Panc1 (cell line): ENCODE results near the gene RNF11. TPM values are rescaled to one million over a fixed set of nuclear protein-coding genes. Genes with fewer than 3 reads are reported as not detected.

Source experiments
- ATAC-seq: fragments of 200-7000 bp; cut with Tn5 transposase; 2 replicates; pipeline ENCODE4 v1.9.1; 2020; ENCODE audit warnings: mild to moderate bottlenecking, moderate library complexity
- BruUV-seq: library from RNA; stranded (reverse); fragments of 400-500 nt; replicated peaks from 2 replicates; lab custom pipeline; 2021; lab: Mats Ljungman, UMichigan
- CTCF ChIA-PET: fragments of 300-600 bp; sonication (Branson Sonifier 250); formaldehyde crosslinking; loops from one replicate; lab custom pipeline; 2022; ENCODE audit warnings: antibody characterized with exemption; lab: Charles Lee
- POLR2A ChIA-PET: fragments of 300-600 bp; sonication (Branson Sonifier 250); formaldehyde crosslinking; loops from one replicate; lab custom pipeline; 2022; ENCODE audit warnings: antibody characterized with exemption; lab: Charles Lee
- DNase-seq: peaks from one replicate; pipeline ENCODE4 v3.0.0-alpha.2; 2010; ENCODE audit warnings: low read depth, low spot score
- H3K27ac ChIP-seq: 2 replicates; pipeline ENCODE4 v1.5.1; 2011; ENCODE audit warnings: mild to moderate bottlenecking, low read length, inconsistent platforms
- H3K27me3 ChIP-seq: fragments of 200-500 bp; sonication (Bioruptor generic); 2 replicates; pipeline ENCODE4 v1.6.0; 2014; ENCODE audit warnings: low read length, inconsistent platforms; ENCODE audit not compliant: control insufficient read depth, insufficient read depth
- H3K36me3 ChIP-seq: fragments of 200-500 bp; sonication (Bioruptor generic); 2 replicates; pipeline ENCODE4 v1.5.1; 2014; ENCODE audit warnings: inconsistent platforms, mild to moderate bottlenecking, low read length, moderate library complexity; ENCODE audit not compliant: control insufficient read depth, insufficient read depth
- H3K4me1 ChIP-seq: 2 replicates; pipeline ENCODE4 v1.5.1; 2011; ENCODE audit warnings: inconsistent platforms, mild to moderate bottlenecking, low read length, moderate library complexity; ENCODE audit not compliant: control insufficient read depth, insufficient read depth
- H3K4me3 ChIP-seq, 2 experiments: 2 replicates each; pipeline ENCODE4 v1.5.1; 2011 to 2012; ENCODE audit warnings: low read depth in 2 of 2, low read length in 2 of 2, mild to moderate bottlenecking in 2 of 2, inconsistent platforms in 1 of 2, moderate library complexity in 1 of 2
- H3K9me3 ChIP-seq: fragments of 200-500 bp; sonication (Bioruptor generic); 2 replicates; pipeline ENCODE4 v1.5.1; 2014; ENCODE audit warnings: low read depth, mild to moderate bottlenecking, inconsistent platforms, low read length, moderate library complexity; ENCODE audit not compliant: control insufficient read depth, insufficient read depth
- POLR2AphosphoS5 ChIP-seq: IDR thresholded peaks from 2 replicates; pipeline ENCODE4 v1.6.1; 2012; ENCODE audit warnings: mild to moderate bottlenecking, low read depth, low read length, moderate library complexity
- SIN3A ChIP-seq: IDR thresholded peaks from 2 replicates; pipeline ENCODE4 v1.6.1; 2012; ENCODE audit warnings: low read depth, mild to moderate bottlenecking, low read length, moderate library complexity, borderline replicate concordance; ENCODE audit not compliant: insufficient read depth
- TCF7L2 ChIP-seq: IDR thresholded peaks from 2 replicates; pipeline ENCODE4 v1.6.1; 2011; ENCODE audit warnings: mild to moderate bottlenecking, low read depth, low read length, inconsistent platforms
- in situ Hi-C: cut with HindIII; loops from 2 replicates; pipeline ENCODE4 v1.10.0; 2016; ENCODE audit warnings: low sequenced_read_pairs, low pct_unique_long_range_greater_than_20kb
- intact Hi-C: fragments of 100-400 bp; cut with micrococcal nuclease; formaldehyde crosslinking; loops from one replicate; pipeline ENCODE4 v1.10.0; 2022; ENCODE audit not compliant: unreplicated experiment
- total RNA-seq: library from RNA; stranded (reverse); gene quantifications from one replicate; pipeline ENCODE4 v1.2.1, GENCODE V29; 2021; ENCODE audit not compliant: unreplicated experiment
- TF ChIP-seq, protein P1 (sequence below): fragments of 450-650 bp; IDR thresholded peaks from 2 replicates; pipeline ENCODE4 v1.5.1; 2017; ENCODE audit warnings: mild to moderate bottlenecking
- TF ChIP-seq, protein P2 (sequence below), 2 experiments: IDR thresholded peaks; 2 replicates each; pipeline ENCODE4 v1.6.1; 2011 to 2012; ENCODE audit warnings: low read depth in 2 of 2, control low read depth in 1 of 2, low read length in 1 of 2, mild to moderate bottlenecking in 1 of 2, moderate library complexity in 1 of 2; ENCODE audit not compliant: insufficient read depth in 1 of 2

Gene RNF11
- total RNA-seq, 1 experiment from 2014 or later = 86.0 TPM

DNA sequence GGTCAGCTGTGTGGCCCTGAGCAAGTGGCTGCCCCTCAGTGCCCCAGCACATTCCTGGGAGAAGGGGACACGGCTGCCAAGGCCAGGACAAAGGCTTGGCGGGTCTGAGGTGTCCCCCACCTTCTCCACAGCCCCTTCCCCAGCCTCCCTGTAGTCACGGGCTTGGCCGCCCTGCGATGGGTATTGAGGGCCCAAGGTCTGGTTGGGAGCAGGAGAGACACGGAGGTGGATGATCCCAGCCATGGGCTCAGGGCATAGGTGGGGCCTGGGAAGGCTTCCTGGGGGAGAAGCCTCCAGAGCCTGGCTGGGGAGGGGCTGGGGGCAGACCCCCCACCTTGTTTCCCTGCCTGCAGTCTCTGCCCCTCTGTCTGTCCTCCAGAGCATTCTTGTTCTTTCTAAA, 67.2 kb downstream of the RNF11 start:
- ChIA-PET POLR2A (no interaction called here), CTCF (no interaction called here)
- intact Hi-C loops = no loop called here
- TF ChIP-seq, protein P1, sequence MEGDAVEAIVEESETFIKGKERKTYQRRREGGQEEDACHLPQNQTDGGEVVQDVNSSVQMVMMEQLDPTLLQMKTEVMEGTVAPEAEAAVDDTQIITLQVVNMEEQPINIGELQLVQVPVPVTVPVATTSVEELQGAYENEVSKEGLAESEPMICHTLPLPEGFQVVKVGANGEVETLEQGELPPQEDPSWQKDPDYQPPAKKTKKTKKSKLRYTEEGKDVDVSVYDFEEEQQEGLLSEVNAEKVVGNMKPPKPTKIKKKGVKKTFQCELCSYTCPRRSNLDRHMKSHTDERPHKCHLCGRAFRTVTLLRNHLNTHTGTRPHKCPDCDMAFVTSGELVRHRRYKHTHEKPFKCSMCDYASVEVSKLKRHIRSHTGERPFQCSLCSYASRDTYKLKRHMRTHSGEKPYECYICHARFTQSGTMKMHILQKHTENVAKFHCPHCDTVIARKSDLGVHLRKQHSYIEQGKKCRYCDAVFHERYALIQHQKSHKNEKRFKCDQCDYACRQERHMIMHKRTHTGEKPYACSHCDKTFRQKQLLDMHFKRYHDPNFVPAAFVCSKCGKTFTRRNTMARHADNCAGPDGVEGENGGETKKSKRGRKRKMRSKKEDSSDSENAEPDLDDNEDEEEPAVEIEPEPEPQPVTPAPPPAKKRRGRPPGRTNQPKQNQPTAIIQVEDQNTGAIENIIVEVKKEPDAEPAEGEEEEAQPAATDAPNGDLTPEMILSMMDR = no peak
- TF ChIP-seq, protein P2, sequence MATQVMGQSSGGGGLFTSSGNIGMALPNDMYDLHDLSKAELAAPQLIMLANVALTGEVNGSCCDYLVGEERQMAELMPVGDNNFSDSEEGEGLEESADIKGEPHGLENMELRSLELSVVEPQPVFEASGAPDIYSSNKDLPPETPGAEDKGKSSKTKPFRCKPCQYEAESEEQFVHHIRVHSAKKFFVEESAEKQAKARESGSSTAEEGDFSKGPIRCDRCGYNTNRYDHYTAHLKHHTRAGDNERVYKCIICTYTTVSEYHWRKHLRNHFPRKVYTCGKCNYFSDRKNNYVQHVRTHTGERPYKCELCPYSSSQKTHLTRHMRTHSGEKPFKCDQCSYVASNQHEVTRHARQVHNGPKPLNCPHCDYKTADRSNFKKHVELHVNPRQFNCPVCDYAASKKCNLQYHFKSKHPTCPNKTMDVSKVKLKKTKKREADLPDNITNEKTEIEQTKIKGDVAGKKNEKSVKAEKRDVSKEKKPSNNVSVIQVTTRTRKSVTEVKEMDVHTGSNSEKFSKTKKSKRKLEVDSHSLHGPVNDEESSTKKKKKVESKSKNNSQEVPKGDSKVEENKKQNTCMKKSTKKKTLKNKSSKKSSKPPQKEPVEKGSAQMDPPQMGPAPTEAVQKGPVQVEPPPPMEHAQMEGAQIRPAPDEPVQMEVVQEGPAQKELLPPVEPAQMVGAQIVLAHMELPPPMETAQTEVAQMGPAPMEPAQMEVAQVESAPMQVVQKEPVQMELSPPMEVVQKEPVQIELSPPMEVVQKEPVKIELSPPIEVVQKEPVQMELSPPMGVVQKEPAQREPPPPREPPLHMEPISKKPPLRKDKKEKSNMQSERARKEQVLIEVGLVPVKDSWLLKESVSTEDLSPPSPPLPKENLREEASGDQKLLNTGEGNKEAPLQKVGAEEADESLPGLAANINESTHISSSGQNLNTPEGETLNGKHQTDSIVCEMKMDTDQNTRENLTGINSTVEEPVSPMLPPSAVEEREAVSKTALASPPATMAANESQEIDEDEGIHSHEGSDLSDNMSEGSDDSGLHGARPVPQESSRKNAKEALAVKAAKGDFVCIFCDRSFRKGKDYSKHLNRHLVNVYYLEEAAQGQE (IDR thresholded peaks at IDR 0.05; ENCODE audit: insufficient read depth in 1 of 2, low read depth in 2 of 2, low read length in 1 of 2) = no peak
- TF ChIP-seq SIN3A (no peak), TCF7L2 (no peak), POLR2AphosphoS5 (no peak)
- BruUV-seq = no TSS peak
- no peak for DNase-seq
- ATAC-seq = peak; percentile 20; the same call in 1 of the 2 replicates
- Histone ChIP-seq H3K4me3 (no peak overlapping the region), H3K27ac (no peak overlapping the region), H3K36me3 (no peaks in the 10 kb centered on the region), H3K9me3 (no peaks in the 10 kb centered on the region), H3K27me3 (no peaks in the 10 kb centered on the region), H3K4me1 (no peaks in the 10 kb centered on the region)
- in situ Hi-C loops = no loop called here

DNA sequence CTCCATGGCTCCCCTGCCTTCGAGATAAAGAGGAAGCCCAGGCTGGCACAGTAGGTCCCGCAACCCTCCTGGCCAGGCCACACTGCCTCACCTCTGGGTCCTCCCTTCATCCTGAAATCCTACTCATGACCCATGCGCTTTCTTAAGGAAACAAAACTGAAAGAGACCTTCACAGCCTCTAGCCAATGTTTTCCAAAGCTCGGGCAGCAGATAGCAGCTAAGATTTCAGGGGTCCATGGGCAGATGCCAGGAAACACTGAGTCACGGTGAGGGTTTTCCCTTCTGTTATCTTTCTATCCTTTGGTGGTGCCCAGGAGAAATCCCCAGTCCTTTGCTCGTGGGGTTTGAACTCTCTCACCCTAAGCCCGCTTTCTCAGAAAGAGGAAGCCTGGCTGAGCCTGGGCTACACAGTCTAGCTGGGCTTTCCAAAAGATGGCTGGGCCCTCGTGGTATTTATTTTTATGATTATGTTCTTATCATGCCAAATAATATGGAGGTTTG, 67.7 kb downstream of the RNF11 start:
- ATAC-seq = peak; percentile 54; the same call in 1 of the 2 replicates
- no TSS peak for BruUV-seq
- Histone ChIP-seq H3K27me3 (no peaks in the 10 kb centered on the region), H3K36me3 (no peaks in the 10 kb centered on the region), H3K27ac (no peak overlapping the region; the same call in 1 of the 2 replicates), H3K9me3 (no peaks in the 10 kb centered on the region), H3K4me1 (no peaks in the 10 kb centered on the region), H3K4me3 (no peak overlapping the region)
- intact Hi-C loops = no loop called here
- ChIA-PET CTCF (no interaction called here), POLR2A (no interaction called here)
- in situ Hi-C loops = no loop called here
- no peak for TF ChIP-seq POLR2AphosphoS5
- TF ChIP-seq, protein P2 (IDR thresholded peaks at IDR 0.05; ENCODE audit: insufficient read depth in 1 of 2, low read depth in 2 of 2, low read length in 1 of 2) = no peak
- TF ChIP-seq SIN3A = no peak
- no peak for TF ChIP-seq TCF7L2
- TF ChIP-seq, protein P1 = no peak
- no peak for DNase-seq
